GM18858 (cell line): ENCODE measurements around the gene BTN3A1.
A peak's percentile ranks its signal among the peaks of the same experiment; 100 is the strongest.
"Not testable (repeated sequence)": the region's sequence is repeated elsewhere in the genome, so short reads cannot be mapped to it uniquely, and the experiment has no call there.

Experiments used
- ATAC-seq: cut with Tn5 transposase; IDR thresholded peaks from one replicate; pipeline ENCODE4 v1.9.1; 2021; ENCODE audit not compliant: unreplicated experiment

Gene BTN3A1

GRCh38 chr6:26401987-26402658 lies at the start of gene BTN3A1:
Gene BTN3A1, plus strand, starts transcription at chr6:26402275. Its CDS starts 3,289 bp downstream, at chr6:26405564.
- peak; percentile 77 for ATAC-seq

- ATAC-seq = no peak
These were observed 49.8 kb upstream of the BTN3A1 start for GRCh38 chr6:26352315-26352714.

GRCh38 chr6:26354162-26354561 lies 47.9 kb upstream of the BTN3A1 start:
- no peak for ATAC-seq

- no peak for ATAC-seq
These were observed 46.7 kb upstream of the BTN3A1 start for GRCh38 chr6:26355366-26355765.

GRCh38 chr6:26357543-26357942 lies 44.5 kb upstream of the BTN3A1 start:
- not testable (repeated sequence) for ATAC-seq

GRCh38 chr6:26358511-26358981 lies 43.5 kb upstream of the BTN3A1 start:
- peak; percentile 56 for ATAC-seq

- no peak for ATAC-seq
These were observed 42.3 kb upstream of the BTN3A1 start for GRCh38 chr6:26359765-26360164.

GRCh38 chr6:26360451-26361416 lies 41.3 kb upstream of the BTN3A1 start:
- ATAC-seq = no peak

GRCh38 chr6:26361544-26361943 lies 40.5 kb upstream of the BTN3A1 start:
- no peak for ATAC-seq

GRCh38 chr6:26362093-26362835 lies 39.8 kb upstream of the BTN3A1 start:
- no peak for ATAC-seq

- no peak for ATAC-seq
These were observed 39.2 kb upstream of the BTN3A1 start for GRCh38 chr6:26362836-26363220.

- no peak for ATAC-seq
These were observed 38.0 kb upstream of the BTN3A1 start for GRCh38 chr6:26363882-26364701.

GRCh38 chr6:26365633-26365995 lies 36.5 kb upstream of the BTN3A1 start:
- ATAC-seq = no peak

- ATAC-seq = no peak
These were observed 35.6 kb upstream of the BTN3A1 start for GRCh38 chr6:26366504-26366903.

GRCh38 chr6:26367114-26367513 lies 35.0 kb upstream of the BTN3A1 start:
- no peak for ATAC-seq

- not testable (repeated sequence) for ATAC-seq
These were observed 30.3 kb upstream of the BTN3A1 start for GRCh38 chr6:26371813-26372212.

GRCh38 chr6:26372308-26373144 lies 29.5 kb upstream of the BTN3A1 start:
- ATAC-seq = no peak

GRCh38 chr6:26375270-26375669 lies 26.8 kb upstream of the BTN3A1 start:
- ATAC-seq = no peak

GRCh38 chr6:26377719-26378118 lies 24.4 kb upstream of the BTN3A1 start:
- no peak for ATAC-seq

- not testable (repeated sequence) for ATAC-seq
These were observed 23.9 kb upstream of the BTN3A1 start for GRCh38 chr6:26378143-26378542.
